GM19467 (cell line): ENCODE data around the gene LHFPL2.
A peak's percentile ranks its signal among the peaks of the same experiment; 100 is the strongest.

Experiments used
- ATAC-seq: cut with Tn5 transposase; IDR thresholded peaks from one replicate; pipeline ENCODE4 v1.9.1; 2021; ENCODE audit warnings: mild to moderate bottlenecking, moderate library complexity; ENCODE audit not compliant: unreplicated experiment

LHFPL2 gene

GRCh38 chr5:78573318-78573717, 75.3 kb downstream of the LHFPL2 start:
- ATAC-seq = peak; percentile 54

GRCh38 chr5:78570646-78571045, 77.9 kb downstream of the LHFPL2 start:
- no peak for ATAC-seq

GRCh38 chr5:78569441-78569840, 79.1 kb downstream of the LHFPL2 start:
- no peak for ATAC-seq

GRCh38 chr5:78568676-78569075, 79.9 kb downstream of the LHFPL2 start:
- ATAC-seq = no peak

GRCh38 chr5:78568212-78568611, 80.4 kb downstream of the LHFPL2 start:
- no peak for ATAC-seq

- ATAC-seq = no peak
Measured at GRCh38 chr5:78567617-78568016, 81.0 kb downstream of the LHFPL2 start.

- ATAC-seq = no peak
Measured at GRCh38 chr5:78566747-78567425, 81.7 kb downstream of the LHFPL2 start.

- ATAC-seq = no peak
Measured at GRCh38 chr5:78565395-78565794, 83.2 kb downstream of the LHFPL2 start.

- ATAC-seq = no peak
Measured at GRCh38 chr5:78563621-78564020, 85.0 kb downstream of the LHFPL2 start.

- ATAC-seq = no peak
Measured at GRCh38 chr5:78562714-78563330, 85.8 kb downstream of the LHFPL2 start.

- no peak for ATAC-seq
Measured at GRCh38 chr5:78562001-78562400, 86.6 kb downstream of the LHFPL2 start.

GRCh38 chr5:78561261-78561660, 87.3 kb downstream of the LHFPL2 start:
- no peak for ATAC-seq

- ATAC-seq = no peak
Measured at GRCh38 chr5:78560000-78560855, 88.3 kb downstream of the LHFPL2 start.

- no peak for ATAC-seq
Measured at GRCh38 chr5:78557601-78558000, 91.0 kb downstream of the LHFPL2 start.

GRCh38 chr5:78555870-78556269, 92.7 kb downstream of the LHFPL2 start:
- no peak for ATAC-seq

GRCh38 chr5:78554670-78555069, 93.9 kb downstream of the LHFPL2 start:
- no peak for ATAC-seq

- ATAC-seq = no peak
Measured at GRCh38 chr5:78553580-78554353, 94.8 kb downstream of the LHFPL2 start.

- no peak for ATAC-seq
Measured at GRCh38 chr5:78552729-78553342, 95.7 kb downstream of the LHFPL2 start.

GRCh38 chr5:78550891-78551290, 97.7 kb downstream of the LHFPL2 start:
- ATAC-seq = no peak

- ATAC-seq = no peak
Measured at GRCh38 chr5:78549043-78549442, 99.5 kb downstream of the LHFPL2 start.
